Testis (tissue), 3 donors: ENCODE measurements around the gene TCF7L2. TPM values are rescaled to one million over a fixed set of nuclear protein-coding genes. Genes with fewer than 3 reads are reported as not detected.

ENCODE experiments used
- DNase-seq: peaks from one replicate; pipeline ENCODE4 v3.0.0-alpha.2; 2019
- H3K27ac ChIP-seq, 2 donors: fragments of 200-600 bp; sonication (generic); one replicate each; pipeline ENCODE4 v1.5.1; 2019
- H3K27me3 ChIP-seq: fragments of 200-600 bp; sonication (generic); one replicate; pipeline ENCODE4 v1.5.1; 2019
- H3K36me3 ChIP-seq: fragments of 200-600 bp; sonication (generic); one replicate; pipeline ENCODE4 v1.5.1; 2017; ENCODE audit warnings: low read depth; ENCODE audit errors: missing control alignments
- H3K4me1 ChIP-seq: fragments of 200-600 bp; sonication (generic); one replicate; pipeline ENCODE4 v1.5.1; 2019
- H3K4me3 ChIP-seq, 2 donors: fragments of 200-600 bp; sonication (generic); one replicate each; pipeline ENCODE4 v1.5.1; 2017 to 2019
- H3K9me3 ChIP-seq: fragments of 200-600 bp; sonication (generic); one replicate; pipeline ENCODE4 v1.5.1; 2017
- CTCF ChIP-seq, 3 experiments: fragments of 450-650 bp in 2 of 3; fragments of 200-600 bp in 1 of 3; sonication (generic) in 1 of 3; IDR thresholded peaks; one replicate each; pipeline ENCODE4 v1.5.1; 2016 to 2019; ENCODE audit warnings: antibody characterized with exemption in 3 of 3, mild to moderate bottlenecking in 2 of 3, moderate library complexity in 1 of 3
- POLR2A ChIP-seq: fragments of 450-650 bp; IDR thresholded peaks from one replicate; pipeline ENCODE4 v1.6.1; 2017; ENCODE audit warnings: antibody characterized with exemption, mild to moderate bottlenecking, moderate library complexity
- WGBS, 2 donors: methylation state at CpG; one replicate each; pipeline ENCODE4 v1.1.5; 2018; 5-methylcytosine and 5-hydroxymethylcytosine counted together
- intact Hi-C: fragments of 100-400 bp; cut with DNase I; formaldehyde crosslinking; loops from one replicate; pipeline ENCODE4 v1.15.1; 2023; ENCODE audit warnings: low total_unique reads
- polyA plus RNA-seq: library from polyadenylated mRNA; stranded (reverse); fragments of 350-450 nt; fragmentation: Illumina TruSeq; extraction: RNeasy Lipid Tissue Mini Kit (QIAGEN cat#74804); gene quantifications from one replicate; pipeline ENCODE4 v1.2.3, GENCODE V29; 2014; ENCODE audit warnings: low read depth, low replicate concordance; ENCODE audit not compliant: insufficient read depth
- total RNA-seq, 2 donors: library from RNA; depleted of rRNA; stranded (reverse); fragments of >200 nt; gene quantifications; one replicate each; pipeline ENCODE4 v1.2.3, GENCODE V29; 2016

TCF7L2 gene
- total and polyA plus RNA-seq, 3 donors from 2014 or later: 18.5 to 25.4 (median 23.3) TPM

GRCh38 chr10:113149626-113150025 is 199.6 kb downstream of the TCF7L2 start:
- H3K36me3 ChIP-seq: no peaks in the 10 kb centered on the region
- no peak overlapping the region for H3K27ac ChIP-seq
- WGBS, 2 donors: 98 to 99% methylated on average over 3 of the region's 3 CpGs
- TF ChIP-seq POLR2A (no peak), CTCF (IDR thresholded peaks at IDR 0.05) (no peak)
- H3K27me3 ChIP-seq: no peaks in the 10 kb centered on the region
- no peak overlapping the region for H3K4me3 ChIP-seq
- no peaks in the 10 kb centered on the region for H3K4me1 ChIP-seq
- no peaks in the 10 kb centered on the region for H3K9me3 ChIP-seq
- intact Hi-C loops: no loop called here
- DNase-seq: no peak

DNA sequence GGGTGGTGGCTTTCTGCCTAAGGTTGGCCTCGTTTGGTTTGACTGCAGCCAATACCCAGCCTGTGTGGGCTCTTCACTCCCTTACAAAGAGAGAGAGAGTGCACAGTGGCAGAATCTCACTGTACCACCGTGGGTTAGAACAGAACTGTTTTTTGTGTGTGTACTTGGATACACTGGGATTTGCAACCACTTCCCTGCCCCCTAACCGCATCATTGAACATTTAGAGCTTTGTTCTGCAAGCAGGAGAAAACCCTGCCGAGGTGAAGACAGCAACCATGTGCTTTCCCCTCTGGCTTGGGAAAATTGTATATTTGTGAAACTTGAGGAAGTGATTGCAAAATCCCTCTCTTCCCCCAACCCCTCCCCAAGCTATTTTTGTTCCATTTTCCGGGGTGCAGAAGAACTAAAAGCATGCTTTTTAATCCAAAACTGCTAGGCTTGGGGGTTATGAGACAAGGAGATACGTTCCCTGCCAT is 201.2 kb downstream of the TCF7L2 start:
- H3K27ac ChIP-seq: no peak overlapping the region
- TF ChIP-seq CTCF (IDR thresholded peaks at IDR 0.05) (no peak), POLR2A (no peak)
- H3K9me3 ChIP-seq: no peaks in the 10 kb centered on the region
- no peak for DNase-seq
- H3K36me3 ChIP-seq: no peaks in the 10 kb centered on the region
- H3K4me3 ChIP-seq: no peak overlapping the region
- 85 to 86% methylated on average over 6 of the region's 6 CpGs for WGBS, 2 donors
- no peaks in the 10 kb centered on the region for H3K4me1 ChIP-seq
- no peaks in the 10 kb centered on the region for H3K27me3 ChIP-seq
- intact Hi-C loops: no loop called here

DNA sequence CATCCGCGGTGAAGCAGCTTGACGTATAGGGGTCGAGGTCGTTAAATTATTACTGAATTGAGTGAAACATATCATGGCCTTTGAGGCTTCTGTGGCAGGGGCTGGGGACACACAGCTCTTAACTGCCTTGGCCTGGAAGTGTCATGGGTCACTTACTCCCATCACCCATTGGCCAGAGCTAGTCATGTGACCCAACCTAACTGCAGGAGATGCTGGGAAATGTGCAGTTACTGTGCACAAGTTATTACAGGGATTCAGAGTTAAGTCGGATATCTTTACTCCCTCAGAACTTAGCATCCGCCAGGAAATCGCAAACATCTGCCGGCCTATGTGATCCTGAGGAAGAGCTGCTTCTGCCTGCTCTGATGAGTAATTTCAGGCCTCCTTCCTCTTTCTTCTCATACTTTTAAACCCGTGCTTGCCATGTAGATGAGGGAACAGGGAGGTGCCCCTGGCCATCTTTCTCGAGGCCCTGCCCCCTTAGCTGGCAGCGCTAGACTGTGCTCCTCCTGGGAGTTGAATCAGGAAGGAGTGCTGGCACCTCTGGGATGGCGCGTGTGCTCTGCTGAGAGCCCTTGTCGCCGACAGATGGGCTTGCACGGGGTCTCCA is 203.6 kb downstream of the TCF7L2 start:
- Histone ChIP-seq H3K4me3 (no peak overlapping the region), H3K27ac (no peak overlapping the region), H3K27me3 (no peaks in the 10 kb centered on the region), H3K36me3 (no peaks in the 10 kb centered on the region), H3K4me1 (no peaks in the 10 kb centered on the region), H3K9me3 (no peaks in the 10 kb centered on the region)
- 83 to 91% methylated on average over 17 of the region's 17 CpGs for WGBS, 2 donors
- DNase-seq: no peak
- intact Hi-C loops: no loop called here
- TF ChIP-seq CTCF (IDR thresholded peaks at IDR 0.05): no peak
- no peak for TF ChIP-seq POLR2A

GRCh38 chr10:113157441-113157840 is 207.4 kb downstream of the TCF7L2 start:
- DNase-seq: no peak
- Histone ChIP-seq H3K9me3 (no peaks in the 10 kb centered on the region), H3K4me3 (no peak overlapping the region), H3K4me1 (no peaks in the 10 kb centered on the region), H3K36me3 (no peaks in the 10 kb centered on the region), H3K27me3 (no peaks in the 10 kb centered on the region), H3K27ac (no peak overlapping the region)
- intact Hi-C loops: no loop called here
- 96 to 97% methylated on average over 7 of the region's 7 CpGs for WGBS, 2 donors
- TF ChIP-seq CTCF (IDR thresholded peaks at IDR 0.05) (no peak), POLR2A (no peak)

DNA sequence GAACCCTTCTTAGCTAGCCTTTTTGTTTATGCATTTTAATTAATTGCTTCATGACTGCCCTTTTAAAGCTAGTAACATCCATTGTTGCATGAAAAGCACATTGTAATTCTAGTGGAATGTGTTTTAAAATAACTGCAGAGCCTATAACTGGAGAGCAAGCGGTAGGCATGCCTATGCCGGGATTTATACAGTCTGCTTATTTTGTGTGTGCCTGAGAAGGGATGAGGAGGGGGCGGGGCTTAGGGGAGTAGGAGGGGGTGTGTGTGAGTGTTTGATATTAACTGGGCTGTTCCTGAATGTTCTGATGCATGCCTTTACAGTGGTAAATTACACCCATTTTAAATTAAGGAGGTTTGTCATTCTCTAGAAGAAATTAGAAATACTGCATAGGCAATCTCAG is 208.1 kb downstream of the TCF7L2 start:
- intact Hi-C loops: no loop called here
- no peaks in the 10 kb centered on the region for H3K36me3 ChIP-seq

More for the DNA sequence above, 208.1 kb downstream of the TCF7L2 start:
- H3K9me3 ChIP-seq: no peaks in the 10 kb centered on the region
- WGBS, 2 donors: 61 to 64% methylated on average over 3 of the region's 3 CpGs
- H3K4me3 ChIP-seq: no peak overlapping the region
- TF ChIP-seq POLR2A: no peak
- no peak for TF ChIP-seq CTCF (IDR thresholded peaks at IDR 0.05)
- no peaks in the 10 kb centered on the region for H3K4me1 ChIP-seq
- no peaks in the 10 kb centered on the region for H3K27me3 ChIP-seq
- no peak for DNase-seq
- no peak overlapping the region for H3K27ac ChIP-seq
